PC-9 (cell line): ENCODE results near the gene NUDT1.

ENCODE experiments used
- CTCF ChIP-seq: fragments of 200-600 bp; sonication (generic); conservative IDR thresholded peaks from 2 replicates; pipeline ENCODE4 v1.6.1; 2017; ENCODE audit warnings: mixed run types, antibody characterized with exemption, mild to moderate bottlenecking, moderate library complexity
- EZH2 ChIP-seq: fragments of 200-600 bp; sonication (generic); IDR thresholded peaks from 2 replicates; pipeline ENCODE4 v1.8.0; 2017; ENCODE audit warnings: antibody characterized with exemption, low read depth

- no peak for TF ChIP-seq CTCF
- no peak for TF ChIP-seq EZH2
Measured at GRCh38 chr7:2211259-2211880, 30.7 kb upstream of the NUDT1 start.
